LNCaP clone FGC (cell line): ENCODE results near the gene ADGRG3.

Experiments used
- DNase-seq: peaks from one replicate; pipeline ENCODE4 v3.0.0-alpha.2; 2011; ENCODE audit warnings: low read depth
- H3K4me3 ChIP-seq: 2 replicates; pipeline ENCODE4 v1.5.1; 2011; ENCODE audit warnings: mild to moderate bottlenecking, low read depth, low read length, control low read depth
- CTCF ChIP-seq: IDR thresholded peaks from 2 replicates; pipeline ENCODE4 v1.5.1; 2012; ENCODE audit warnings: mild to moderate bottlenecking; ENCODE audit not compliant: control insufficient read depth, insufficient read depth; ENCODE audit errors: extremely low read depth

ADGRG3 gene

GRCh38 chr16:57689762-57690558 lies 21.9 kb downstream of the ADGRG3 start:
- TF ChIP-seq CTCF: no peak
- H3K4me3 ChIP-seq: no peak overlapping the region
- DNase-seq: no peak

- TF ChIP-seq CTCF: no peak
- DNase-seq: no peak
- H3K4me3 ChIP-seq: no peak overlapping the region
Measured at GRCh38 chr16:57690782-57691471, 22.8 kb downstream of the ADGRG3 start.

GRCh38 chr16:57692636-57693035 lies 24.5 kb downstream of the ADGRG3 start:
- DNase-seq: no peak
- no peak for TF ChIP-seq CTCF
- no peak overlapping the region for H3K4me3 ChIP-seq

GRCh38 chr16:57693550-57693949 lies 25.4 kb downstream of the ADGRG3 start:
- no peak for DNase-seq
- no peak for TF ChIP-seq CTCF
- H3K4me3 ChIP-seq: no peak overlapping the region

GRCh38 chr16:57694231-57694724 lies 26.2 kb downstream of the ADGRG3 start:
- no peak overlapping the region for H3K4me3 ChIP-seq
- DNase-seq: no peak

GRCh38 chr16:57694725-57695679 lies 26.9 kb downstream of the ADGRG3 start, which contains the start of gene DRC7:
TSS of gene DRC7 (plus strand) at chr16:57694806. CDS start at chr16:57697950, 3,144 bp downstream.
- no peak for DNase-seq
- H3K4me3 ChIP-seq: no peak within 1 kb of the TSS
- TF ChIP-seq CTCF: no peak

More at GRCh38 chr16:57694231-57694724, 26.2 kb downstream of the ADGRG3 start:
- no peak for TF ChIP-seq CTCF
